ENCODE data around the gene DCDC2C. TPM values are rescaled to one million over a fixed set of nuclear protein-coding genes. Genes with fewer than 3 reads are reported as not detected.
"Not testable (repeated sequence)": the region's sequence is repeated elsewhere in the genome, so short reads cannot be mapped to it uniquely, and the experiment has no call there.

Gene DCDC2C
- total RNA-seq, 1 experiment from 2014 or later, result not detected

DNA sequence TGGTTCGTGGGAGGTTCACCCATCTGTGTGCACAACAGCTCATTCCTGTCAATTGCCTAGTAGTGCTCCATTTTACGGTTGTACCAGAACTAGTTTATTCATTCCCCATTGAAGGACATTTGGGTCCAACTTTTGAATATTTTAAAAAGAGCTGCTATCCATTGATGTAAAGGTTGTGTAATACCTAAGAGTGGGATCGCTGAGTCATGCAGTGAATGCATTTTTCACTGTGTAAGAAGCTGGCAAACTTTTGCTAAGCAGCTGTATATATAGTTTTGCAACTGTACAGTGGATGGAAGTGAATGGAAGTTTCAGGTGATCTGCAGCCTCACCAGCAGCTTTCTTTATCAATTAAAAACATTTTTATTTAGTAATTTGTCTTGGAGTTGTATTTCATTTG, 104.5 kb downstream of the DCDC2C start:
- H3K27ac ChIP-seq (ENCODE audit: low read length), result no peak overlapping the region
- in situ Hi-C loops (cut with HindIII; ENCODE audit: low pct_unique_long_range_greater_than_20kb, low sequenced_read_pairs), result no loop called here
- no peak for ATAC-seq

DNA sequence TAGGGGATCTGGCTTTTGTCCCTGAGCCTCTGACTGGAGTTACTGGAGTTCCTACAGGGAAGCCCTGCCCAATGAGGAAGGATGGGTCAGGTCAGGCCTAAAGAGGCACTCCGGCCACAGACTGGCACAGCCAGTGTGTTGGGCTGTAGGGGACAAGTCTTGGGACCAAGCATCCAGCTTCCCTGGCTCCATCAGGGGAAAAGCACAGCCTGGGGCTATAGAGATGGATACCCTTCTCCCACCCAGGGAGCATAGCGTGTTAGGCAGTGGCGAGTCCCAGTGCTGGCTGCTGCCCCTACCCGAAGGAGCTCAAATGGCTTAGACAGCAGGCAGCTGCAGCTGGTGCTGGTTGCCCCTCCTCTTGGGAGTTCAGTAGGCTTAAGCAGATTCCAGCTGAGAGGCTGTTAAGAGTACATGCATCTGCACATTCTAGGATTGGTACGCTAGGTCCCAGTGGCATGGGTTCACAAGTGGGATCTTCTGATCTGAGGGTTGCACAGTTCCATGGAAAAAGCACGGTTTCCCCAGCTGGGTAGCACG, 111.4 kb downstream of the DCDC2C start:
- CTCF ChIA-PET, result no interaction called here
- BruUV-seq (replicated peaks), result no TSS peak

More for the DNA sequence above, 104.5 kb downstream of the DCDC2C start:
- Histone ChIP-seq H3K9me3 (ENCODE audit: control insufficient read depth, insufficient read depth, low read depth, low read length) (no peaks in the 10 kb centered on the region), H3K4me3 (ENCODE audit: low read depth in 2 of 2, low read length in 2 of 2) (no peak overlapping the region), H3K4me1 (ENCODE audit: control insufficient read depth, insufficient read depth, low read length) (no peaks in the 10 kb centered on the region), H3K27me3 (ENCODE audit: control insufficient read depth, insufficient read depth, low read length) (no peaks in the 10 kb centered on the region; the same call in 1 of the 2 replicates), H3K36me3 (ENCODE audit: control insufficient read depth, insufficient read depth, low read length) (no peaks in the 10 kb centered on the region)
- no peak for DNase-seq (ENCODE audit: low read depth, low spot score)
- POLR2A ChIA-PET, result no interaction called here
- BruUV-seq (replicated peaks), result no TSS peak
- CTCF ChIA-PET, result no interaction called here
- no peak for TF ChIP-seq TCF7L2 (IDR thresholded peaks at IDR 0.05; ENCODE audit: low read depth, low read length)
- intact Hi-C loops (cut with micrococcal nuclease; ENCODE audit: unreplicated experiment), result no loop called here

DNA sequence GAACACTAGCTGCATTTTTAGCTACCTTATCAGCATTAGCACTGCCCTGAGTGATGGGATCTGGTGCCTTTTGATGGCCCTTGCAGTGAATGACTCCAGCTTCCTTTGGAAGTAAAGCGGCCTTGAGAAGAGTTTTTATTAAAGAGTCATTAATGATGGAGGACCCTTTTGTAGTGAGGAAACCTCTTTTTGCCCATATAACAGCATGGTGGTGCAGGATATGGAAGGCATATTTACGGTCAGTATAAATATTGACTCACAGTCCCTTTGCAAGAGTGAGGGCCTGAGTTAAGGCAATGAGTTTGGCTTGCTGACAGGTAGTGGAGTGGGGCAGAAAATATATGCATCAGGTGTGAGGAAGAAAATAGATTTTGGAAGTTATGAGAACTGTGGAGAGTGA, 113.8 kb downstream of the DCDC2C start:
- H3K36me3 ChIP-seq (ENCODE audit: control insufficient read depth, insufficient read depth, low read length); H3K4me1 ChIP-seq (ENCODE audit: control insufficient read depth, insufficient read depth, low read length); intact Hi-C loops (cut with micrococcal nuclease; ENCODE audit: unreplicated experiment); POLR2A ChIA-PET; CTCF ChIA-PET; H3K27me3 ChIP-seq (ENCODE audit: control insufficient read depth, insufficient read depth, low read length); H3K4me3 ChIP-seq (ENCODE audit: low read depth in 2 of 2, low read length in 2 of 2); H3K9me3 ChIP-seq (ENCODE audit: control insufficient read depth, insufficient read depth, low read depth, low read length); in situ Hi-C loops (cut with HindIII; ENCODE audit: low pct_unique_long_range_greater_than_20kb, low sequenced_read_pairs); H3K27ac ChIP-seq (ENCODE audit: low read length); BruUV-seq (replicated peaks); DNase-seq (ENCODE audit: low read depth, low spot score); ATAC-seq: not testable (repeated sequence)

More for the DNA sequence above, 111.4 kb downstream of the DCDC2C start:
- Histone ChIP-seq H3K27me3 (ENCODE audit: control insufficient read depth, insufficient read depth, low read length) (no peaks in the 10 kb centered on the region), H3K36me3 (ENCODE audit: control insufficient read depth, insufficient read depth, low read length) (no peaks in the 10 kb centered on the region), H3K9me3 (ENCODE audit: control insufficient read depth, insufficient read depth, low read depth, low read length) (no peaks in the 10 kb centered on the region), H3K4me3 (ENCODE audit: low read depth in 2 of 2, low read length in 2 of 2) (no peak overlapping the region), H3K4me1 (ENCODE audit: control insufficient read depth, insufficient read depth, low read length) (no peaks in the 10 kb centered on the region), H3K27ac (ENCODE audit: low read length) (no peak overlapping the region)
- no peak for DNase-seq (ENCODE audit: low read depth, low spot score)
- no peak for ATAC-seq
- POLR2A ChIA-PET, result no interaction called here
- intact Hi-C loops (cut with micrococcal nuclease; ENCODE audit: unreplicated experiment) (no loop called here), in situ Hi-C loops (cut with HindIII; ENCODE audit: low pct_unique_long_range_greater_than_20kb, low sequenced_read_pairs) (no loop called here)
- TF ChIP-seq, protein P1, sequence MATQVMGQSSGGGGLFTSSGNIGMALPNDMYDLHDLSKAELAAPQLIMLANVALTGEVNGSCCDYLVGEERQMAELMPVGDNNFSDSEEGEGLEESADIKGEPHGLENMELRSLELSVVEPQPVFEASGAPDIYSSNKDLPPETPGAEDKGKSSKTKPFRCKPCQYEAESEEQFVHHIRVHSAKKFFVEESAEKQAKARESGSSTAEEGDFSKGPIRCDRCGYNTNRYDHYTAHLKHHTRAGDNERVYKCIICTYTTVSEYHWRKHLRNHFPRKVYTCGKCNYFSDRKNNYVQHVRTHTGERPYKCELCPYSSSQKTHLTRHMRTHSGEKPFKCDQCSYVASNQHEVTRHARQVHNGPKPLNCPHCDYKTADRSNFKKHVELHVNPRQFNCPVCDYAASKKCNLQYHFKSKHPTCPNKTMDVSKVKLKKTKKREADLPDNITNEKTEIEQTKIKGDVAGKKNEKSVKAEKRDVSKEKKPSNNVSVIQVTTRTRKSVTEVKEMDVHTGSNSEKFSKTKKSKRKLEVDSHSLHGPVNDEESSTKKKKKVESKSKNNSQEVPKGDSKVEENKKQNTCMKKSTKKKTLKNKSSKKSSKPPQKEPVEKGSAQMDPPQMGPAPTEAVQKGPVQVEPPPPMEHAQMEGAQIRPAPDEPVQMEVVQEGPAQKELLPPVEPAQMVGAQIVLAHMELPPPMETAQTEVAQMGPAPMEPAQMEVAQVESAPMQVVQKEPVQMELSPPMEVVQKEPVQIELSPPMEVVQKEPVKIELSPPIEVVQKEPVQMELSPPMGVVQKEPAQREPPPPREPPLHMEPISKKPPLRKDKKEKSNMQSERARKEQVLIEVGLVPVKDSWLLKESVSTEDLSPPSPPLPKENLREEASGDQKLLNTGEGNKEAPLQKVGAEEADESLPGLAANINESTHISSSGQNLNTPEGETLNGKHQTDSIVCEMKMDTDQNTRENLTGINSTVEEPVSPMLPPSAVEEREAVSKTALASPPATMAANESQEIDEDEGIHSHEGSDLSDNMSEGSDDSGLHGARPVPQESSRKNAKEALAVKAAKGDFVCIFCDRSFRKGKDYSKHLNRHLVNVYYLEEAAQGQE (IDR thresholded peaks at IDR 0.05; ENCODE audit: insufficient read depth in 1 of 2, low read depth in 2 of 2, low read length in 1 of 2), result no peak
- TF ChIP-seq SIN3A (IDR thresholded peaks at IDR 0.05; ENCODE audit: borderline replicate concordance, insufficient read depth, low read depth, low read length) (no peak), POLR2AphosphoS5 (IDR thresholded peaks at IDR 0.05; ENCODE audit: low read depth, low read length) (no peak), TCF7L2 (IDR thresholded peaks at IDR 0.05; ENCODE audit: low read depth, low read length) (no peak)
- TF ChIP-seq, protein P2, sequence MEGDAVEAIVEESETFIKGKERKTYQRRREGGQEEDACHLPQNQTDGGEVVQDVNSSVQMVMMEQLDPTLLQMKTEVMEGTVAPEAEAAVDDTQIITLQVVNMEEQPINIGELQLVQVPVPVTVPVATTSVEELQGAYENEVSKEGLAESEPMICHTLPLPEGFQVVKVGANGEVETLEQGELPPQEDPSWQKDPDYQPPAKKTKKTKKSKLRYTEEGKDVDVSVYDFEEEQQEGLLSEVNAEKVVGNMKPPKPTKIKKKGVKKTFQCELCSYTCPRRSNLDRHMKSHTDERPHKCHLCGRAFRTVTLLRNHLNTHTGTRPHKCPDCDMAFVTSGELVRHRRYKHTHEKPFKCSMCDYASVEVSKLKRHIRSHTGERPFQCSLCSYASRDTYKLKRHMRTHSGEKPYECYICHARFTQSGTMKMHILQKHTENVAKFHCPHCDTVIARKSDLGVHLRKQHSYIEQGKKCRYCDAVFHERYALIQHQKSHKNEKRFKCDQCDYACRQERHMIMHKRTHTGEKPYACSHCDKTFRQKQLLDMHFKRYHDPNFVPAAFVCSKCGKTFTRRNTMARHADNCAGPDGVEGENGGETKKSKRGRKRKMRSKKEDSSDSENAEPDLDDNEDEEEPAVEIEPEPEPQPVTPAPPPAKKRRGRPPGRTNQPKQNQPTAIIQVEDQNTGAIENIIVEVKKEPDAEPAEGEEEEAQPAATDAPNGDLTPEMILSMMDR (IDR thresholded peaks at IDR 0.05), result no peak

All from Panc1 (cell line).